ENCODE measurements around the gene KRTAP9-7.
"Not testable (repeated sequence)": the region's sequence is repeated elsewhere in the genome, so short reads cannot be mapped to it uniquely, and the experiment has no call there.

Gene KRTAP9-7

DNA sequence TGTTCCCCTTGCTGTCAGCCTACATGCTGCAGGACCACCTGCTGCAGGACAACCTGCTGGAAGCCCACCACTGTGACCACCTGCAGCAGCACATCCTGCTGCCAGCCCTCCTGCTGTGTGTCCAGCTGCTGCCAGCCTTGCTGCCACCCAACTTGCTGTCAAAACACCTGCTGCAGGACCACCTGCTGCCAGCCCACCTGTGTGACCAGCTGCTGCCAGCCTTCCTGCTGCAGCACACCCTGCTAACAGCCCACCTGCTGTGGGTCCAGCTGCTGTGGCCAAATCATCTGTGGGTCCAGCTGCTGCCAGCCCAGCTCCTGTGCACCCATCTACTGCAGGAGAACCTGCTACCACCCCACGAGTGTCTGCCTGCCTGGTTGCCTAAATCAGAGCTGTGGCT lies 4.2 kb upstream of the KRTAP9-7 start:
- WGBS, 2 experiments: 70 to 82% methylated on average over 1 of the region's 1 CpG
- H3K4me3 ChIP-seq (ENCODE audit: insufficient read depth, low read depth, low read length); H3K36me3 ChIP-seq (ENCODE audit: control insufficient read depth, insufficient read depth, low read length); H3K9me3 ChIP-seq (ENCODE audit: control insufficient read depth, low read length); H3K27ac ChIP-seq (ENCODE audit: insufficient read depth, low read depth, low read length, poor library complexity, severe bottlenecking); H3K27me3 ChIP-seq (ENCODE audit: control insufficient read depth, insufficient read depth, low read length, poor library complexity, severe bottlenecking); H3K4me1 ChIP-seq (ENCODE audit: control insufficient read depth, insufficient read depth, low read length): not testable (repeated sequence)

DNA sequence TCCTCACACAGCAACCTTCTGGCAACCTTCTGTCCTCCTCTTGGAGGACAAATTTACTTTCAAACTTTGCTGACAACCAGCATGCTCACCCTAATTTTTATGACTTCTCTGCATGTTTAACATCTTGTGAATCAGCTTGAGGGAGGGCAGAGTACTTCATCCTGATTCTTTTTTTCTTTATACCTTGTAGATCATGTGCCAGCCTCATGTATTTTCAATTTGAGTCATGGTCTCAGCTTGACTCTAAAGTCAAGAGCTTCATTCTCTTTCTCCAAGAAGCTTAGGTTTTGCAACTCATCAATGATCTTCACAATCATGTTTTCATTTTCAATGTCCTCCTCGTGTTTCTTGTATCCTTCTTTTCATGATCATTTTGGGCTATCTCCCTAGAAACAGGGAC lies 3.6 kb upstream of the KRTAP9-7 start:
- Histone ChIP-seq H3K9me3 (ENCODE audit: control insufficient read depth, low read length) (no peaks in the 10 kb centered on the region), H3K27ac (ENCODE audit: insufficient read depth, low read depth, low read length, poor library complexity, severe bottlenecking) (no peak overlapping the region), H3K4me1 (ENCODE audit: control insufficient read depth, insufficient read depth, low read length) (no peaks in the 10 kb centered on the region), H3K27me3 (ENCODE audit: control insufficient read depth, insufficient read depth, low read length, poor library complexity, severe bottlenecking) (no peaks in the 10 kb centered on the region), H3K4me3 (ENCODE audit: insufficient read depth, low read depth, low read length) (no peak overlapping the region), H3K36me3 (ENCODE audit: control insufficient read depth, insufficient read depth, low read length) (no peaks in the 10 kb centered on the region)
- 67 to 80% methylated on average over 1 of the region's 1 CpG for WGBS, 2 experiments

DNA sequence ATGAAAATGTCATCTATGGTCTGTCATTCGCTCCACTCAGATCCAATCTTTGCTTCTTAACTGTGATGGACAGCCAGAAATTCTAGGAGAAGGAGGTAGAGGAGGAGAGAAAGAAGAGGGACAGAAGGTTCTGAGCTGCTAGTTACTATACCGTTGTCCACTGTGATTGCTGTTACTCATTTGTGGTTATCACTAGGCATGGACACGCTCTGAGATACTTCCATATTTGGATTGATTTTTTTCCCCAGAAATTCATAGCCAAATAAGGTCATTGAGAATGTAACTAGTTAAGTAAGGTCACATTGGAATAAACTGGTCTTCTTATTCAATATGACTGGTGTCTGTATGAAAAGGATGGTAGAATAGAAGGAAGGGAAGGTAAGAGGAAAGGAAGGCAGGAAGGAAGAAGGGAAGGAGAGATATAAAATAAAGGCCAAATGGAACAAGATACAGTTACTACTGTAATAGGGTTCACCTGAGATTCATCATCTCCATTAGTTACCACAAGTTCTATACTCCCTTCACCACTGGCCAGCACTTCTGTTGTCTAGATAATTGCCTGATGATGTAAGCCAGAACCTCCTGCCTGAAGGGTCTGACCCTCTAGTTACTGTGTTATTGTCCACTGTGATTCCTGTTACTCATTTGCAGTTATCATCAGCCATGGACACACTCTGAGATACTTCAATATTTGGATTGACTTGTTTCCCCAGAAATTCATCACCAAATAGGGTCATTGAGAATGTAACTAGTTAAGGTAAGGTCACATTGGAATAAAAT lies 2.9 kb downstream of the KRTAP9-7 start:
- Histone ChIP-seq H3K4me1 (ENCODE audit: control insufficient read depth, insufficient read depth, low read length) (no peaks in the 10 kb centered on the region), H3K27ac (ENCODE audit: insufficient read depth, low read depth, low read length, poor library complexity, severe bottlenecking) (no peak overlapping the region), H3K9me3 (ENCODE audit: control insufficient read depth, low read length) (no peaks in the 10 kb centered on the region), H3K4me3 (ENCODE audit: insufficient read depth, low read depth, low read length) (no peak overlapping the region), H3K36me3 (ENCODE audit: control insufficient read depth, insufficient read depth, low read length) (no peaks in the 10 kb centered on the region), H3K27me3 (ENCODE audit: control insufficient read depth, insufficient read depth, low read length, poor library complexity, severe bottlenecking) (no peaks in the 10 kb centered on the region)
- 95% methylated on average over 3 of the region's 3 CpGs for WGBS, 2 experiments

DNA sequence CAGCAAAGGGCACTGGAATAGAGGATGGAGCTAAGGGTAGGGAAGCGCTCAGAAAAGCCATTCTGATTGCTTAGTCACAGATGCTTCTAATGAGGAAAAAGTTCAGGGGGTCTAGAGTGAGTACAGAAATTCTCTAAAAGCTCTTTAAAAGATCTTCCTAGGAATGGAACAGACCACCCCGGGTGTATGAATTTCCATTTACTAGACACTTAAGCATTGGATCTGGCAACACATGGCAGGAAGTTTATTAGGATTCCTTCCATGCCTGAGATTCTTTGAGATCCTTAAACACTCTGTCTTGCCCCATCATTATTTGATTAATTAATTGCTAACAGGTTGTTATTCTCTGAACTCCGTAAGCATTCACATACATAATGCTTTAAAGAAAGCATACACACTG lies 8.5 kb downstream of the KRTAP9-7 start:
- Histone ChIP-seq H3K36me3 (ENCODE audit: control insufficient read depth, insufficient read depth, low read length) (no peaks in the 10 kb centered on the region), H3K4me1 (ENCODE audit: control insufficient read depth, insufficient read depth, low read length) (no peaks in the 10 kb centered on the region), H3K27me3 (ENCODE audit: control insufficient read depth, insufficient read depth, low read length, poor library complexity, severe bottlenecking) (no peaks in the 10 kb centered on the region), H3K27ac (ENCODE audit: insufficient read depth, low read depth, low read length, poor library complexity, severe bottlenecking) (no peak overlapping the region), H3K4me3 (ENCODE audit: insufficient read depth, low read depth, low read length) (no peak overlapping the region), H3K9me3 (ENCODE audit: control insufficient read depth, low read length) (no peaks in the 10 kb centered on the region)
- WGBS, 2 experiments: 79 to 93% methylated on average over 3 of the region's 3 CpGs

DNA sequence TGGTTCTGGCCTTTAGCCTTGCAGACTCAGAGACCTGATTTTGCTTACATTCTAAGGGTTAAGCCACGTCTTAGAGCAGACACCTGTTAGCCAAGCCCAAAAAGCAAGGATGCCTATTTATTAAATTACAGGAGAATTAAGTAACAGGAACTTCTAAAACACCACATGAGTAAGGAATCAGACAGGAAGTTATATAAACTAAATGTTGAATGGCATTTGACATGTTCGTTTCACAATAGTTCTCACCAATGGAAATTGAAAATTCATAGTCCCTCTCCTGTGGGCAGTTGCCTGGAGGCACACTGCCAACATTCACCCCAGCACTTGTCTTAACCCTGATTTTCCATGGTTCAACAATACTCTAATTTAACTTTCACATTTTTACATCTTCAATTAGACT lies 9.0 kb downstream of the KRTAP9-7 start:
- Histone ChIP-seq H3K36me3 (ENCODE audit: control insufficient read depth, insufficient read depth, low read length) (no peaks in the 10 kb centered on the region), H3K27me3 (ENCODE audit: control insufficient read depth, insufficient read depth, low read length, poor library complexity, severe bottlenecking) (no peaks in the 10 kb centered on the region), H3K9me3 (ENCODE audit: control insufficient read depth, low read length) (no peaks in the 10 kb centered on the region), H3K27ac (ENCODE audit: insufficient read depth, low read depth, low read length, poor library complexity, severe bottlenecking) (no peak overlapping the region), H3K4me3 (ENCODE audit: insufficient read depth, low read depth, low read length) (no peak overlapping the region), H3K4me1 (ENCODE audit: control insufficient read depth, insufficient read depth, low read length) (no peaks in the 10 kb centered on the region)
- 97 to 100% methylated on average over 2 of the region's 2 CpGs for WGBS, 2 experiments

DNA sequence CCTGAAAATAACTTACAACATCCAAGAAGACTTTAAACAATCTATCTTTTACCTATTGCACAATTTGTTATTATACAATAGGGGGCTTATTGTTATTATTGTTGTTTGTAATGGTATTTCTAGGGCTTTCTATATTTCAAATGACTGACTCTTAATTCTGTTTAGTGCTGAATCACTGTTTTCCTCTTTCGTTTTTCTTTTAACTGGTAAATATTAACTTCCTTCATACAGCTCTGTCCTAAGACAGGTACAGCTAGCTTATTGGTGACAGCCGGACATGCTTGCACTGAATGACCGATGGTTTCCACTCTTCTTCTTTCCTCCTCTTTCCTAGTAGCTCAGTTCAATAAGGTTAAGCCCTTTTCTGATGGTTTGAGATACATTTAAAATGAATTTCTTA lies 11.6 kb downstream of the KRTAP9-7 start:
- WGBS, 2 experiments: 96 to 100% methylated on average over 3 of the region's 3 CpGs

DNA sequence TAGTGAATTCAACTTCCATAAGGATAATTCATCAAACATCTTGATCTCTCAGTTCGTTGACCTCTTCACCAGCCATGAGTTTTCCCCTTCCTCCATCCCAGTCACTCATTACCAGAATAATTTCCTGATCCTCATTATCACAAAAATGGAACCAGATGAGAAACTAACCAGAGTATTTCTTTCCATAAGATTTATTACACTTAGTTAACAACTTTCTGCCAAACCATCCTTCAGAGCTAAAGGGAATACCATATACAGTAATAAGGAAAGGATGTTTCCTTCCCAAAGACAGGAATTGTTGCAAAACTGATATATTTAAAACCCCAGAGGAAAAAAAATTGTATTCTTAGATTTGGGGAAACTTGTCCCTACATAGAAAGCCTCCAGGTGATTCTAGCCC lies 18.5 kb downstream of the KRTAP9-7 start:
- Histone ChIP-seq H3K36me3 (ENCODE audit: control insufficient read depth, insufficient read depth, low read length) (no peaks in the 10 kb centered on the region), H3K27me3 (ENCODE audit: control insufficient read depth, insufficient read depth, low read length, poor library complexity, severe bottlenecking) (no peaks in the 10 kb centered on the region), H3K9me3 (ENCODE audit: control insufficient read depth, low read length) (no peaks in the 10 kb centered on the region), H3K27ac (ENCODE audit: insufficient read depth, low read depth, low read length, poor library complexity, severe bottlenecking) (no peak overlapping the region), H3K4me1 (ENCODE audit: control insufficient read depth, insufficient read depth, low read length) (no peaks in the 10 kb centered on the region), H3K4me3 (ENCODE audit: insufficient read depth, low read depth, low read length) (no peak overlapping the region)
- WGBS, 2 experiments: 93 to 94% methylated on average over 1 of the region's 1 CpG

More for the DNA sequence above, 11.6 kb downstream of the KRTAP9-7 start:
- Histone ChIP-seq H3K4me1 (ENCODE audit: control insufficient read depth, insufficient read depth, low read length) (no peaks in the 10 kb centered on the region), H3K27ac (ENCODE audit: insufficient read depth, low read depth, low read length, poor library complexity, severe bottlenecking) (no peak overlapping the region), H3K27me3 (ENCODE audit: control insufficient read depth, insufficient read depth, low read length, poor library complexity, severe bottlenecking) (no peaks in the 10 kb centered on the region), H3K4me3 (ENCODE audit: insufficient read depth, low read depth, low read length) (no peak overlapping the region), H3K9me3 (ENCODE audit: control insufficient read depth, low read length) (no peaks in the 10 kb centered on the region), H3K36me3 (ENCODE audit: control insufficient read depth, insufficient read depth, low read length) (no peaks in the 10 kb centered on the region)

DNA sequence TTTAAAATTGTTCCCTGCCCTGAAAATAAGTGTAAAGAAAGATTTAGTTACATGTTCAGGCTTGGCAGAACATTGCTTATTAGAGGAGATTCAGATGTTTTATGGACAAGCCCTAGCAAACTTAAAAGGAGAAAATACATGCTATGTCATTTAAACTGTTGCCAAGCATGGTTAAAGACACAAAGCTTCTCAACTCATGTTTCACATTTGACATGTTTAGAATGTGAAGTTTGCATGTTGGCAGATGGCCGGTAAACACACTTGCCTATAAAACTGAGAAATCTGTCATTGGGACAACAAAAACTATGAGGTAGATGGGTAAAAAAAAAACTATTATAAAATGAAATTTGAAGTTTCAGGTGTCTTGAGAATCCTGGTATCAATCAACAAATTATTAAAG lies 21.3 kb downstream of the KRTAP9-7 start:
- Histone ChIP-seq H3K27ac (ENCODE audit: insufficient read depth, low read depth, low read length, poor library complexity, severe bottlenecking) (no peak overlapping the region), H3K36me3 (ENCODE audit: control insufficient read depth, insufficient read depth, low read length) (no peaks in the 10 kb centered on the region), H3K9me3 (ENCODE audit: control insufficient read depth, low read length) (no peaks in the 10 kb centered on the region), H3K4me3 (ENCODE audit: insufficient read depth, low read depth, low read length) (no peak overlapping the region), H3K4me1 (ENCODE audit: control insufficient read depth, insufficient read depth, low read length) (no peaks in the 10 kb centered on the region), H3K27me3 (ENCODE audit: control insufficient read depth, insufficient read depth, low read length, poor library complexity, severe bottlenecking) (no peaks in the 10 kb centered on the region)
- WGBS, 2 experiments: 80 to 100% methylated on average over 1 of the region's 1 CpG

DNA sequence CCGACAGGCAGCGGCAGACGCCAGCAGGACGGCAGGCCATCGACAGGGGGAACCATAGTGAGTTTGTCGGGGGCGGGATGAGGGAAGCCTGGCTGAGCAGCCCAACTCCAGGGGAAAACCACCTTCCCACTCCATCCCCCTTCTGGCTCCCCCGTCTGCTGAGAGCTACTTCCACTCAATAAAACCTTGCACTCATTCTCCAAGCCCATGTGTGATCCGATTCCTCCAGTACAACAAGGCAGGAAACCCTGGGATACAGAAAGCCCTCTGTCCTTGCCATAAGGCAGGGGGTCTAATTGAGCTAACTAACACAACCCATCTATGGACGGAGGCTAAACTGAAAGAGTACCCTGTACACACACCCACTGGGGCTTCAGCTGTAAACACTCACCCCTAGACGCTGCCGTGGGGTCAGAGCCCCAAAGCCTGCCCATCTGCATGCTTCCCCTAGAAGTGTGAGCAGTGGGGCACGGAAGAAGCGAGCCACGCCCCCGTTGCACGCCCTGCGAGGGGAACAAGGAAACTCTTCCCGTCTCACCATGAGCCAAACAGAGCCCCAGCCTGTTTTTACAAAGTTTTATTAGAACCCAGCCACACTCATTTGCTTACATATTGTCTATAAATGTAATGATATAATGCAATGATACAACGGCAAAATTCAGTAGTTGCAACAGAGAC lies 23.1 kb downstream of the KRTAP9-7 start:
- Histone ChIP-seq H3K9me3 (ENCODE audit: control insufficient read depth, low read length) (no peaks in the 10 kb centered on the region), H3K4me3 (ENCODE audit: insufficient read depth, low read depth, low read length) (no peak overlapping the region), H3K27ac (ENCODE audit: insufficient read depth, low read depth, low read length, poor library complexity, severe bottlenecking) (no peak overlapping the region), H3K27me3 (ENCODE audit: control insufficient read depth, insufficient read depth, low read length, poor library complexity, severe bottlenecking) (no peaks in the 10 kb centered on the region), H3K36me3 (ENCODE audit: control insufficient read depth, insufficient read depth, low read length) (no peaks in the 10 kb centered on the region), H3K4me1 (ENCODE audit: control insufficient read depth, insufficient read depth, low read length) (no peaks in the 10 kb centered on the region)
- 86 to 90% methylated on average over 20 of the region's 20 CpGs for WGBS, 2 experiments

DNA sequence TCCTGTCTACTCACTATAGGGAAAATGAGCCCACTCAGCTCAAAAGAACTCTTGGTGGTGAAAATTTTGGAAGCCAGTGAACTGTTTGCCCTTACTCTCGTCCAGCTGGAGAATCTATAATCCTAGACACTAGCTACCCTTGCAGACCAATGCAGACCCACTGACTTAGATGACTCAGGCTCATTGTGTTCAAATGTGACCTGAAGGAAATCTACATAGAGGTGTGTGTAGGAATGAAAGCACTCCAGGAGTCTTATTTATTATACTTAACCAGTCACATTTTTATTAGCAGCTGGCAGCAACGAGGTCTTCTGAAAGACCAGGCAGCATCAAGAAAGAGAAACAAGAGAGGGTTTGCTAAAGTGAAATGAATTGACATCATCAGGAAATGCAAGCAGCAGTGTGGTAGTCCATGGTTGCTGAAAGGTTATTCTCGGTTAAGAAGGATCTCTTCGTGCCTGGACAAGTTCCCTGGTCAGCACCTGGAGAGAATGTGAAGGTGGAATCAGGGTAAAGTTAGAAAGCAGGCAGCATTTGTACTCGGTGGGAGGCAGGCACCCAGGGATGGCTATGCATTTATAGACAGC lies 25.8 kb downstream of the KRTAP9-7 start:
- Histone ChIP-seq H3K4me1 (ENCODE audit: control insufficient read depth, insufficient read depth, low read length) (no peaks in the 10 kb centered on the region), H3K27me3 (ENCODE audit: control insufficient read depth, insufficient read depth, low read length, poor library complexity, severe bottlenecking) (no peaks in the 10 kb centered on the region), H3K27ac (ENCODE audit: insufficient read depth, low read depth, low read length, poor library complexity, severe bottlenecking) (no peak overlapping the region), H3K4me3 (ENCODE audit: insufficient read depth, low read depth, low read length) (no peak overlapping the region), H3K36me3 (ENCODE audit: control insufficient read depth, insufficient read depth, low read length) (no peaks in the 10 kb centered on the region), H3K9me3 (ENCODE audit: control insufficient read depth, low read length) (no peaks in the 10 kb centered on the region)
- WGBS, 2 experiments: 88 to 93% methylated on average over 5 of the region's 5 CpGs
